Pancreas (tissue), 10 donors: Measurements from ENCODE around the gene THBS2. TPM values are rescaled to one million over a fixed set of nuclear protein-coding genes. Genes with fewer than 3 reads are reported as not detected.

Experiments used
- ATAC-seq, 4 donors: fragments of 200-7000 bp; cut with Tn5 transposase; one replicate each; pipeline versions ENCODE4 v1.8.0 to v1.9.1; 2020; ENCODE audit warnings: mild to moderate bottlenecking in 4 of 4, moderate library complexity in 4 of 4
- DNase-seq, 6 donors: peaks; one replicate each; pipeline ENCODE4 v3.0.0-alpha.2; 2020
- FAIRE-seq: peaks from 2 replicates; lab custom pipeline; 2012; peaks lifted over from hg19 to GRCh38; lab: Jason Lieb, UNC
- H3K27ac ChIP-seq, 4 donors: fragments of 200-600 bp; sonication (generic); 1 replicate in 3 of 4; 2 replicates in 1 of 4; pipeline versions ENCODE4 v1.5.0 to v1.8.0; 2020
- H3K27me3 ChIP-seq, 4 donors: fragments of 200-600 bp; one replicate each; pipeline ENCODE4 v1.8.0; 2021
- H3K36me3 ChIP-seq, 3 donors: fragments of 200-600 bp; sonication (generic) in 1 of 3; one replicate each; pipeline versions ENCODE4 v1.5.0 to v1.8.0; 2020 to 2021
- H3K4me1 ChIP-seq, 3 donors: fragments of 200-600 bp; one replicate each; pipeline ENCODE4 v1.8.0; 2021
- H3K4me3 ChIP-seq, 4 donors: fragments of 200-600 bp; sonication (generic) in 2 of 4; one replicate each; pipeline versions ENCODE4 v1.5.0 to v1.8.0; 2020 to 2021
- H3K9me3 ChIP-seq, 4 donors: fragments of 200-600 bp; one replicate each; pipeline ENCODE4 v1.8.0; 2021
- WGBS, 2 donors: extraction: QIAGEN DNeasy Blood & Tissue Kit; methylation state at CpG; one replicate each; pipeline ENCODE4 v1.1.7; 2013; 5-methylcytosine and 5-hydroxymethylcytosine counted together
- intact Hi-C, 3 donors: fragments of 100-400 bp; cut with DNase I; formaldehyde crosslinking; loops; one replicate each; pipeline versions ENCODE4 v1.11.1 to v1.14.2; 2022
- polyA plus RNA-seq, 2 donors: library from polyadenylated mRNA; stranded (reverse); fragments of 200-250 nt; gene quantifications; one replicate each; pipeline ENCODE4 v1.2.3, GENCODE V29; 2013
- total RNA-seq, 6 donors: library from RNA; stranded (reverse); fragmentation: NEBNext Ultra II Directional in 4 of 6; extraction: Animal tissue kit (Norgen Biotek cat#: 25700) in 4 of 6; gene quantifications; one replicate each; pipeline versions ENCODE4 v1.2.1 to v1.2.4, GENCODE V29; 2021 to 2023
- TF ChIP-seq, protein P1 (sequence below), 4 donors: fragments of 200-600 bp; sonication (generic) in 3 of 4; IDR thresholded peaks; one replicate each; pipeline versions ENCODE4 v1.5.0 to v1.8.0; 2021; ENCODE audit warnings: antibody characterized with exemption in 4 of 4
- donor health status: healthy with polysubstance abuse.
- donor health status: DM: no; HTN: no; CAD: no; lungs with moderate emphysema.
- donor health status: DM: no; HTN: no; CAD: no.
- donor health status: control.
- donor health status: control.
- donor health status: Bipolar disorder and iron deficiency.
- donor health status: DM: yes; HTN: yes; CAD: no.
- donor health status: DM: no; HTN: no; CAD: no.
- donor health status: DM: no; HTN: no; CAD: no.
- donor health status: DM: yes; HTN: yes; CAD: no.

The THBS2 gene
- total and polyA plus RNA-seq, 8 donors = 0.96 to 39.4 (median 2.6) TPM

DNA sequence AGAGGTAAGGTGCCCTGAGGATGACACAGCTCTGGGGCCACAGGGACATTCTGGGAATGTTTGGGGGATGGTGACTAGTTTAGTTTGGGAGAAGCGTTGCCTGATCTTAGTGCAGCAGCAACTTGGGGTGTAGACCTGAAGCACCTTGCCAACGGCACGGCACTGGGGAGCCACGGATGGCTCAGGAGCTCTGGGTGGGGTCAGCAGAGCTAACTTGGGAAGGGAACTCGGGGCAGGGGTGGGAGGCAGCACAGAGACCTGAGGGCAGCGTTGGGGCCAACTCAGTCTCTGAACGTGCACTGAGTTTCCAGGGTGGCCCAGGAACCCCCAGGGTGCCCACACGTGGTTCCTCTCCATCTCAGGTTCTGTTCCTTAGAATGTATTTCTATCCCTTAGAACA is 14.9 kb downstream of the THBS2 start:
- Histone ChIP-seq H3K36me3 (no peaks in the 10 kb centered on the region), H3K9me3 (no peaks in the 10 kb centered on the region), H3K27ac (no peak overlapping the region), H3K4me1 (no peaks in the 10 kb centered on the region), H3K27me3 (no peaks in the 10 kb centered on the region), H3K4me3 (no peak overlapping the region)
- TF ChIP-seq, protein P1, sequence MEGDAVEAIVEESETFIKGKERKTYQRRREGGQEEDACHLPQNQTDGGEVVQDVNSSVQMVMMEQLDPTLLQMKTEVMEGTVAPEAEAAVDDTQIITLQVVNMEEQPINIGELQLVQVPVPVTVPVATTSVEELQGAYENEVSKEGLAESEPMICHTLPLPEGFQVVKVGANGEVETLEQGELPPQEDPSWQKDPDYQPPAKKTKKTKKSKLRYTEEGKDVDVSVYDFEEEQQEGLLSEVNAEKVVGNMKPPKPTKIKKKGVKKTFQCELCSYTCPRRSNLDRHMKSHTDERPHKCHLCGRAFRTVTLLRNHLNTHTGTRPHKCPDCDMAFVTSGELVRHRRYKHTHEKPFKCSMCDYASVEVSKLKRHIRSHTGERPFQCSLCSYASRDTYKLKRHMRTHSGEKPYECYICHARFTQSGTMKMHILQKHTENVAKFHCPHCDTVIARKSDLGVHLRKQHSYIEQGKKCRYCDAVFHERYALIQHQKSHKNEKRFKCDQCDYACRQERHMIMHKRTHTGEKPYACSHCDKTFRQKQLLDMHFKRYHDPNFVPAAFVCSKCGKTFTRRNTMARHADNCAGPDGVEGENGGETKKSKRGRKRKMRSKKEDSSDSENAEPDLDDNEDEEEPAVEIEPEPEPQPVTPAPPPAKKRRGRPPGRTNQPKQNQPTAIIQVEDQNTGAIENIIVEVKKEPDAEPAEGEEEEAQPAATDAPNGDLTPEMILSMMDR (IDR thresholded peaks at IDR 0.05) = no peak
- DNase-seq = no peak
- no peak for ATAC-seq
- intact Hi-C loops = no loop called here
- no peak for FAIRE-seq
- WGBS, 2 donors = 54 to 74% methylated on average over 8 of the region's 8 CpGs

GRCh38 chr6:169237496-169238134 is 16.0 kb downstream of the THBS2 start:
- TF ChIP-seq, protein P1 (IDR thresholded peaks at IDR 0.05) = no peak
- no peak overlapping the region for H3K4me3 ChIP-seq
- H3K9me3 ChIP-seq = no peaks in the 10 kb centered on the region
- no peaks in the 10 kb centered on the region for H3K4me1 ChIP-seq
- ATAC-seq (no peak), DNase-seq (no peak), FAIRE-seq (no peak)
- intact Hi-C loops = no loop called here
- H3K36me3 ChIP-seq = no peaks in the 10 kb centered on the region
- 63 to 74% methylated on average over 25 of the region's 25 CpGs for WGBS, 2 donors
- no peak overlapping the region for H3K27ac ChIP-seq
- H3K27me3 ChIP-seq = no peaks in the 10 kb centered on the region

DNA sequence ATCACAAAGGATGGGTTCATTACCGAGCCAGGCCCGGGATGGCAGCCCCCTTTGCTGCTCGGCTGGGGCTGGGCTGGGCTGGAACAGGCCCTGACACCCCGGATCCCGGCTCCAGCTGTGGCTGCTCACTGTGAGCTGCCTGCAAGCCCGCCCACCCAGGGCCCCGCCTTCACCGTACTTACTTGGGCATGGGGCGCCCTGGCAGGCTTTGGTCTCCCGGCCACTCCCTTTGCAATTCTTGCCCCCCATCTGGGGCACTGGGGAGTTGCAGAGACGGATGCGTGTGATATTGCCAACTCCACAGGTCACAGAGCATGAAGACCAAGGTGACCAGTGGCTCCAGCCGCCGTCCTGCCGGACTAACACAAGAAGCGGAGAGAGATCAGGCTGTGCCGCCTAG is 16.7 kb downstream of the THBS2 start:
- no peaks in the 10 kb centered on the region for H3K4me1 ChIP-seq
- TF ChIP-seq, protein P1 (IDR thresholded peaks at IDR 0.05) = no peak
- no peak overlapping the region for H3K27ac ChIP-seq
- intact Hi-C loops = no loop called here
- FAIRE-seq = no peak
- no peaks in the 10 kb centered on the region for H3K9me3 ChIP-seq
- no peak overlapping the region for H3K4me3 ChIP-seq
- H3K27me3 ChIP-seq = no peaks in the 10 kb centered on the region
- 76 to 88% methylated on average over 17 of the region's 17 CpGs for WGBS, 2 donors
- H3K36me3 ChIP-seq = no peaks in the 10 kb centered on the region
- no peak for ATAC-seq
- no peak for DNase-seq

- Histone ChIP-seq H3K27me3 (no peaks in the 10 kb centered on the region), H3K27ac (no peak overlapping the region), H3K9me3 (no peaks in the 10 kb centered on the region), H3K36me3 (no peaks in the 10 kb centered on the region), H3K4me3 (no peak overlapping the region), H3K4me1 (no peaks in the 10 kb centered on the region)
- 68 to 83% methylated on average over 8 of the region's 8 CpGs for WGBS, 2 donors
- ATAC-seq (no peak), DNase-seq (no peak), FAIRE-seq (no peak)
- intact Hi-C loops = no loop called here
- TF ChIP-seq, protein P1 (IDR thresholded peaks at IDR 0.05) = no peak
Measured at GRCh38 chr6:169236545-169236944, 17.1 kb downstream of the THBS2 start.

DNA sequence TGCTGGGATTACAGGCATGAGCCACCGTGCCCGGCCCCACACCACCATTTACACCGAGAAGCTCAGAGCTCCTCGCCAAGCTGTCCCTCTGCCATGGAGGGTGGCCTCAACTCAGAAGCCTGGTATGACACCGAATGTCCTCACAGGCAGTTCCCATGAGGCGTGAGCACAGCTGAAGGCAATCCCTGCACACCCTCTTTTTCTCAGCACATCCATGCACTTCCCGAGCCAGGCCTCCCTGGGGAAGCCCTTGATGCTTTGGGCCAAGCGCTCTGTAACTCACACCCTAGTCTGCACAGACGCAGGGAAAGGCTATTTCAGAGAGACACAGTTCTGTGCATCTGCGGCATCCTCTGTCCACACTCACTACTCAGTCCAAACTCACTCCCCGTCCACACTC is 18.4 kb downstream of the THBS2 start:
- 90 to 94% methylated on average over 11 of the region's 11 CpGs for WGBS, 2 donors
- intact Hi-C loops = no loop called here
- DNase-seq (no peak), ATAC-seq (no peak), FAIRE-seq (no peak)
- Histone ChIP-seq H3K36me3 (no peaks in the 10 kb centered on the region), H3K4me1 (no peaks in the 10 kb centered on the region), H3K4me3 (no peak overlapping the region), H3K9me3 (no peaks in the 10 kb centered on the region), H3K27me3 (no peaks in the 10 kb centered on the region), H3K27ac (no peak overlapping the region)
- TF ChIP-seq, protein P1 (IDR thresholded peaks at IDR 0.05) = no peak
